CD14-positive monocyte (primary cell): ENCODE measurements around the gene ATP6V0E1. TPM values are rescaled to one million over a fixed set of nuclear protein-coding genes. Genes with fewer than 3 reads are reported as not detected.

ENCODE experiments used
- DNase-seq, 3 donors: peaks; one replicate each; pipeline ENCODE4 v3.0.0-alpha.2; 2011 to 2022
- H2AFZ ChIP-seq: 2 replicates; pipeline ENCODE4 v1.6.0; 2012; ENCODE audit warnings: mild to moderate bottlenecking, low read depth, low read length, inconsistent platforms; ENCODE audit not compliant: insufficient read depth, poor library complexity, severe bottlenecking
- H3K27ac ChIP-seq, 2 donors: 1 replicate in 1 of 2; 2 replicates in 1 of 2; pipeline ENCODE4 v1.5.1; 2012 to 2013; ENCODE audit warnings: low read length in 2 of 2, control low read depth in 1 of 2, inconsistent platforms in 1 of 2, low read depth in 1 of 2, mild to moderate bottlenecking in 1 of 2
- H3K27me3 ChIP-seq, 2 donors: one replicate each; pipeline versions ENCODE4 v1.6.0 to v1.6.1; 2011 to 2013; ENCODE audit warnings: low read length in 2 of 2; ENCODE audit not compliant: control insufficient read depth in 2 of 2, insufficient read depth in 2 of 2
- H3K36me3 ChIP-seq, 2 donors: replicated peaks in 1 of 2; 1 replicate in 1 of 2; 2 replicates in 1 of 2; pipeline versions ENCODE4 v1.5.1 to v1.6.1; 2012 to 2013; ENCODE audit warnings: low read length in 2 of 2, control low read depth in 1 of 2, inconsistent platforms in 1 of 2, mild to moderate bottlenecking in 1 of 2; ENCODE audit not compliant: insufficient read depth in 2 of 2, control insufficient read depth in 1 of 2
- H3K4me1 ChIP-seq, 2 donors: 1 replicate in 1 of 2; 2 replicates in 1 of 2; pipeline versions ENCODE4 v1.5.1 to v1.6.1; 2012 to 2013; ENCODE audit warnings: low read length in 2 of 2, control low read depth in 1 of 2, inconsistent platforms in 1 of 2, mild to moderate bottlenecking in 1 of 2, moderate library complexity in 1 of 2; ENCODE audit not compliant: insufficient read depth in 2 of 2, control insufficient read depth in 1 of 2
- H3K4me2 ChIP-seq: replicated peaks from 2 replicates; pipeline ENCODE3; 2012; ENCODE audit warnings: low read length, moderate library complexity, mild to moderate bottlenecking; ENCODE audit not compliant: poor library complexity, severe bottlenecking; ENCODE audit errors: extremely low read depth
- H3K4me3 ChIP-seq, 3 experiments: fragments of 200-600 bp in 1 of 3; sonication (generic) in 1 of 3; replicated peaks in 1 of 3; 1 replicate in 2 of 3; 2 replicates in 1 of 3; pipeline ENCODE4 v1.5.1; 2011 to 2013; ENCODE audit warnings: low read length in 3 of 3, mild to moderate bottlenecking in 3 of 3, control low read depth in 2 of 3, low read depth in 2 of 3, inconsistent platforms in 1 of 3, moderate library complexity in 1 of 3
- H3K79me2 ChIP-seq: 2 replicates; pipeline ENCODE4 v1.6.0; 2012; ENCODE audit warnings: mild to moderate bottlenecking, control low read depth, inconsistent platforms, low read length, moderate library complexity; ENCODE audit not compliant: insufficient read depth
- H3K9ac ChIP-seq: 2 replicates; pipeline ENCODE4 v1.6.0; 2017; ENCODE audit warnings: low read length, mild to moderate bottlenecking; ENCODE audit not compliant: insufficient read depth, poor library complexity, severe bottlenecking
- H3K9me3 ChIP-seq, 2 donors: replicated peaks in 1 of 2; 1 replicate in 1 of 2; 2 replicates in 1 of 2; pipeline versions ENCODE4 v1.5.1 to v1.6.1; 2012 to 2013; ENCODE audit warnings: low read length in 2 of 2, control low read depth in 1 of 2; ENCODE audit not compliant: control insufficient read depth in 1 of 2, insufficient read depth in 1 of 2
- H4K20me1 ChIP-seq: 2 replicates; pipeline ENCODE4 v1.6.0; 2012; ENCODE audit warnings: mild to moderate bottlenecking, low read length, control low read depth, moderate library complexity; ENCODE audit not compliant: insufficient read depth
- H3K27ac Mint-ChIP-seq, 7 donors: one replicate each; pipeline ENCODE4 v1.8.0; 2020; ENCODE audit warnings: mild to moderate bottlenecking in 7 of 7, mixed read lengths in 7 of 7, moderate library complexity in 6 of 7, inconsistent platforms in 2 of 7
- H3K27me3 Mint-ChIP-seq, 3 donors: one replicate each; pipeline ENCODE4 v1.8.0; 2021 to 2022; ENCODE audit warnings: low read depth in 3 of 3, mild to moderate bottlenecking in 3 of 3, mixed read lengths in 3 of 3, moderate library complexity in 3 of 3, inconsistent platforms in 1 of 3
- H3K36me3 Mint-ChIP-seq, 2 donors: one replicate each; pipeline ENCODE4 v1.8.0; 2020; ENCODE audit warnings: mixed read lengths in 2 of 2, inconsistent platforms in 1 of 2, mild to moderate bottlenecking in 1 of 2
- H3K4me1 Mint-ChIP-seq: one replicate; pipeline ENCODE4 v1.8.0; 2020; ENCODE audit warnings: mild to moderate bottlenecking, mixed read lengths
- H3K4me3 Mint-ChIP-seq, 2 donors: one replicate each; pipeline ENCODE4 v1.8.0; 2020; ENCODE audit warnings: mild to moderate bottlenecking in 2 of 2, mixed read lengths in 2 of 2, moderate library complexity in 1 of 2
- H3K9me3 Mint-ChIP-seq, 7 donors: one replicate each; pipeline ENCODE4 v1.8.0; 2020 to 2022; ENCODE audit warnings: mixed read lengths in 7 of 7, mild to moderate bottlenecking in 6 of 7, moderate library complexity in 6 of 7, inconsistent platforms in 2 of 7
- CTCF ChIP-seq: fragments of 200-600 bp; IDR thresholded peaks from one replicate; pipeline ENCODE4 v1.8.0; 2022; ENCODE audit warnings: antibody characterized with exemption, mild to moderate bottlenecking
- WGBS: methylation state at CpG from one replicate; pipeline ENCODE4 v1.1.5; 2013; ENCODE audit warnings: missing lambda C conversion rate; ENCODE audit not compliant: insufficient coverage; 5-methylcytosine and 5-hydroxymethylcytosine counted together
- intact Hi-C, 2 donors: fragments of 100-400 bp; cut with micrococcal nuclease; formaldehyde crosslinking; loops; one replicate each; pipeline versions ENCODE4 v1.15.0 to v1.15.1; 2023
- polyA plus RNA-seq, 3 donors: library from polyadenylated mRNA; depleted of rRNA in 1 of 3; unstranded in 2 of 3; stranded (reverse) in 1 of 3; fragments of 300-500 nt in 2 of 3; fragments of >200 nt in 1 of 3; fragmentation: Illumina TruSeq in 2 of 3; gene quantifications; 1 replicate in 2 of 3; 2 replicates in 1 of 3; pipeline ENCODE4 v1.2.3, GENCODE V29; 2012 to 2021

Gene ATP6V0E1
- polyA plus RNA-seq, 3 donors, result 216 to 760 (median 698) TPM

GRCh38 chr5:172999372-172999973 is 15.9 kb downstream of the ATP6V0E1 start:
- Histone ChIP-seq H3K9ac (no peak overlapping the region), H3K36me3 (peaks cover 32 to 72% of the 10 kb centered on the region in 2 donors), H3K79me2 (peaks cover 99% of the 10 kb centered on the region), H3K4me3 (no peak overlapping the region), H2AFZ (no peak overlapping the region), H3K4me1 (no peaks in the 10 kb centered on the region), H3K27me3 (no peaks in the 10 kb centered on the region), H4K20me1 (peaks cover 100% of the 10 kb centered on the region), H3K27ac (peak overlapping the region in 1 of 2 donors; percentile 34), H3K4me2 (no peak overlapping the region), H3K9me3 (no peaks in the 10 kb centered on the region)
- DNase-seq, result no peak
- Mint-ChIP-seq H3K4me1 (peaks cover 32% of the 10 kb centered on the region), H3K9me3 (peaks cover 0 to 2% (median 0%) of the 10 kb centered on the region in 7 donors), H3K36me3 (peaks cover 40 to 65% of the 10 kb centered on the region in 2 donors), H3K27me3 (no peaks in the 10 kb centered on the region), H3K27ac (peak overlapping the region in 4 of 7 donors; percentile 26 to 81 (median 42)), H3K4me3 (no peak overlapping the region)
- no peak for TF ChIP-seq CTCF
- intact Hi-C loops, result no loop called here
- no CpG with 5 or more reads among the region's 3 CpGs for WGBS

- Mint-ChIP-seq H3K27me3 (no peaks in the 10 kb centered on the region), H3K4me1 (peaks cover 36% of the 10 kb centered on the region), H3K36me3 (peaks cover 40 to 63% of the 10 kb centered on the region in 2 donors), H3K4me3 (no peak overlapping the region), H3K27ac (peak overlapping the region in 2 of 7 donors; percentile 10 to 33), H3K9me3 (peaks cover 0 to 2% (median 0%) of the 10 kb centered on the region in 7 donors)
- peak overlapping the region in 1 of 2 donors; percentile 34 for H3K27ac ChIP-seq
- H3K4me1 ChIP-seq, result no peaks in the 10 kb centered on the region
- no peak for DNase-seq
- no peak for TF ChIP-seq CTCF
- WGBS, result no CpG with 5 or more reads among the region's 1 CpG
- H3K4me2 ChIP-seq, result no peak overlapping the region
- no peaks in the 10 kb centered on the region for H3K9me3 ChIP-seq
- H2AFZ ChIP-seq, result no peak overlapping the region
- peaks cover 99% of the 10 kb centered on the region for H3K79me2 ChIP-seq
- H3K9ac ChIP-seq, result no peak overlapping the region
- intact Hi-C loops, result no loop called here
- H3K27me3 ChIP-seq, result no peaks in the 10 kb centered on the region
- H4K20me1 ChIP-seq, result peaks cover 100% of the 10 kb centered on the region
- peaks cover 27 to 67% of the 10 kb centered on the region in 2 donors for H3K36me3 ChIP-seq
- no peak overlapping the region for H3K4me3 ChIP-seq
Observed at GRCh38 chr5:172999974-173000373, 16.4 kb downstream of the ATP6V0E1 start.
